Kidney (tissue), 14 donors: ENCODE results near the gene PLEKHA4. TPM values are rescaled to one million over a fixed set of nuclear protein-coding genes. Genes with fewer than 3 reads are reported as not detected.

ENCODE experiments used
- DNase-seq, 5 donors: peaks; one replicate each; pipeline ENCODE4 v3.0.0-alpha.2; 2013 to 2020
- FAIRE-seq: peaks from 2 replicates; lab custom pipeline; 2012; peaks lifted over from hg19 to GRCh38; lab: Jason Lieb, UNC
- H3K27ac ChIP-seq, 2 donors: one replicate each; pipeline ENCODE4 v1.7.0; 2013; ENCODE audit warnings: low read depth in 2 of 2, low read length in 2 of 2, inconsistent platforms in 1 of 2
- H3K27me3 ChIP-seq: one replicate; pipeline ENCODE4 v1.7.1; 2013; ENCODE audit warnings: low read length, inconsistent platforms; ENCODE audit not compliant: control insufficient read depth, insufficient read depth
- H3K36me3 ChIP-seq, 3 donors: one replicate each; pipeline versions ENCODE4 v1.7.0 to v1.7.1; 2013; ENCODE audit warnings: low read length in 3 of 3, control low read depth in 1 of 3, inconsistent platforms in 1 of 3; ENCODE audit not compliant: insufficient read depth in 3 of 3, control insufficient read depth in 2 of 3
- H3K4me1 ChIP-seq, 3 donors: one replicate each; pipeline versions ENCODE4 v1.7.0 to v1.7.1; 2013; ENCODE audit warnings: low read length in 3 of 3, inconsistent platforms in 1 of 3, low read depth in 1 of 3; ENCODE audit not compliant: control insufficient read depth in 2 of 3, insufficient read depth in 2 of 3
- H3K4me3 ChIP-seq, 3 donors: one replicate each; pipeline versions ENCODE4 v1.7.0 to v1.8.1; 2013; ENCODE audit warnings: low read length in 3 of 3, control low read depth in 1 of 3, inconsistent platforms in 1 of 3
- H3K9ac ChIP-seq, 3 donors: one replicate each; pipeline versions ENCODE4 v1.7.0 to v1.7.1; 2013; ENCODE audit warnings: low read length in 3 of 3, control low read depth in 1 of 3, inconsistent platforms in 1 of 3
- H3K9me3 ChIP-seq, 3 donors: one replicate each; pipeline versions ENCODE4 v1.7.0 to v1.7.1; 2013; ENCODE audit warnings: low read length in 3 of 3, control low read depth in 1 of 3, inconsistent platforms in 1 of 3; ENCODE audit not compliant: control insufficient read depth in 2 of 3, insufficient read depth in 1 of 3
- intact Hi-C: fragments of 100-400 bp; cut with DNase I; formaldehyde crosslinking; loops from one replicate; pipeline ENCODE4 v1.11.1; 2022
- polyA plus RNA-seq: library from polyadenylated mRNA; stranded (reverse); fragments of 350-450 nt; fragmentation: Illumina TruSeq; extraction: RNeasy Lipid Tissue Mini Kit (QIAGEN cat#74804); gene quantifications from one replicate; pipeline ENCODE4 v1.2.3, GENCODE V29; 2014; ENCODE audit warnings: low read depth, low replicate concordance; ENCODE audit not compliant: insufficient read depth
- total RNA-seq: library from RNA; stranded (reverse); fragmentation: NEBNext Ultra II Directional; extraction: Animal tissue kit (Norgen Biotek cat#: 25700); gene quantifications from one replicate; pipeline ENCODE4 v1.2.1, GENCODE V29; 2021
- TF ChIP-seq, protein P1 (sequence below): IDR thresholded peaks from 3 replicates; pipeline ENCODE4 v1.5.1; 2012; ENCODE audit warnings: mild to moderate bottlenecking, moderate library complexity, borderline replicate concordance; ENCODE audit not compliant: insufficient read depth; ENCODE audit errors: extremely low read depth
- donor health status: control.
- donor health status: control.
- donor health status: control.
- donor health status: control.
- donor health status: control.
- donor health status: DM: yes; HTN: yes; CAD: no.
- donor health status: Normal renal cell carcinoma (clear cell type).

PLEKHA4 gene
- total and polyA plus RNA-seq, 2 donors from 2014 or later: 22.9 to 79.1 TPM

DNA sequence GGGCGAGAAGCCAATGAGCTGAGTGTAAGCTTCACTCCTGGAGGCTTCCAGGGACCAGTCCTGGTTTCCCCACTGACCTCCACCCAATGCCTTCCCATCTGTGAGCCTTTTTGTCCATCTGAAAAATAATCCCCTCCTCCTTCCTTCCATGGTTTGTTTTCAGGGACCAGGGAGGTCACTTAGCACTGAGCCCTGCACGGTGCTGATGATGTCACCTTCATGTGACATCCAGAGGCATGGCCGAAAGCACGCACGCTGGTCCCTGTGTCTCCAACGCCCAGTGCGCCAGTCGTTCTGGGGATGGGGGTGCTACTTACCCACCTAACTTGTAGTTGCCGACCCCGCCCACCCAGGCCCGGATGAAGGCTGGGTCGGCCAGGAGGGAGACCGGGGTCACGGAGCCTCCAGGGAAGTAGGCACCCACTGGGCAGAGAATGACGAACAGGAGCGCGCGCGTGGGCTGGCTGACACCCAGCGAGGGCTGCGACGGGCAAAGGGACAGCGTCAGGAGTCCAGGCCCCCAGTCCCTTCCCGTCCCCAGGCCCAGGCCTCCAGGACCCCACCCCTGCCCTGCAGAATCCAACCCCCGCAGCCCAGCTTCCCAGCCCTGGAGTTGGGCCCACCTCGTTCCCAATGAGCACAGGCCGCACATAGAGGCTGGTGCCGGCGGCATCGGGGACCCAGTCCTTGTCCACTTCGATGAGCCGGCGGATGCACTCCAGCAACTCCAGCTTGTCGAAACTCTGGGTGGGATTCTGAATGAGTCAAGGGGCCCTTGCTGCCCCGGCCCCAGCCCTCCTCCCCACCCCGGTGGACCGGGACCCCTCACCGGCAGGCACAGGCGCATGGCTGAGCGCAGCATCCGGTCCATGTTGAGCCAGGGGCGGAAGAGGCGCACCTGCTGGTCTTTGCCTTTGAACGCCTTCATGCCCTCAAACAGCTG is 68.8 kb downstream of the PLEKHA4 start:
- Histone ChIP-seq H3K36me3 (no peaks in the 10 kb centered on the region), H3K9ac (no peak overlapping the region), H3K4me3 (no peak overlapping the region), H3K9me3 (no peaks in the 10 kb centered on the region), H3K27ac (no peak overlapping the region), H3K27me3 (no peaks in the 10 kb centered on the region), H3K4me1 (peaks cover 0 to 7% (median 4%) of the 10 kb centered on the region in 3 donors)
- TF ChIP-seq, protein P1, sequence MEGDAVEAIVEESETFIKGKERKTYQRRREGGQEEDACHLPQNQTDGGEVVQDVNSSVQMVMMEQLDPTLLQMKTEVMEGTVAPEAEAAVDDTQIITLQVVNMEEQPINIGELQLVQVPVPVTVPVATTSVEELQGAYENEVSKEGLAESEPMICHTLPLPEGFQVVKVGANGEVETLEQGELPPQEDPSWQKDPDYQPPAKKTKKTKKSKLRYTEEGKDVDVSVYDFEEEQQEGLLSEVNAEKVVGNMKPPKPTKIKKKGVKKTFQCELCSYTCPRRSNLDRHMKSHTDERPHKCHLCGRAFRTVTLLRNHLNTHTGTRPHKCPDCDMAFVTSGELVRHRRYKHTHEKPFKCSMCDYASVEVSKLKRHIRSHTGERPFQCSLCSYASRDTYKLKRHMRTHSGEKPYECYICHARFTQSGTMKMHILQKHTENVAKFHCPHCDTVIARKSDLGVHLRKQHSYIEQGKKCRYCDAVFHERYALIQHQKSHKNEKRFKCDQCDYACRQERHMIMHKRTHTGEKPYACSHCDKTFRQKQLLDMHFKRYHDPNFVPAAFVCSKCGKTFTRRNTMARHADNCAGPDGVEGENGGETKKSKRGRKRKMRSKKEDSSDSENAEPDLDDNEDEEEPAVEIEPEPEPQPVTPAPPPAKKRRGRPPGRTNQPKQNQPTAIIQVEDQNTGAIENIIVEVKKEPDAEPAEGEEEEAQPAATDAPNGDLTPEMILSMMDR: no peak
- intact Hi-C loops: loop anchor here (10.0 kb wide), 1 partner anchor 175 kb away; no protein-coding TSS in a partner anchor
- DNase-seq (no peak), FAIRE-seq (no peak)

DNA sequence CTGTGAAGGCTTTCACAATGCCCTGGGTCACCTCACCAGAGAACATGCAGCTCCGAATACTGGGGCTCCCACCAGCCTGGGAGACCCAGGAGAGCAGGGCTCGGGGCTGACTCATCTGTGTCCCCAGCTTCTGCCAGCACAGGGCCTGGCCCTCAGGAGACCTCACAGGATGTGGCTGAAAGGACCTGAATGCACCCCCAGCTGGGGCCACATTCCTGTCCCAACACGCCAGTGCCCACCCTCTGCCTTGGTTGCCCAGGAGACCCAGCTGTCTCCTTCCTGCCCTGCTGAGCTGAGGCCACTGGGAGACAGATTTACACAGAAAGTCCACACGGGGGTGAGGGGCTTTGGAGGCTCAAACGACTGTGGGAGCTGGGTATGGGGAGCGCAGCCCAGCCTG is 69.5 kb downstream of the PLEKHA4 start:
- TF ChIP-seq, protein P1: no peak
- Histone ChIP-seq H3K4me1 (peaks cover 0 to 7% (median 5%) of the 10 kb centered on the region in 3 donors), H3K9ac (no peak overlapping the region), H3K4me3 (no peak overlapping the region), H3K36me3 (no peaks in the 10 kb centered on the region), H3K27ac (no peak overlapping the region), H3K9me3 (no peaks in the 10 kb centered on the region), H3K27me3 (no peaks in the 10 kb centered on the region)
- FAIRE-seq (no peak), DNase-seq (no peak)
- intact Hi-C loops: loop anchor here (10.0 kb wide), 1 partner anchor 176 kb away; no protein-coding TSS in a partner anchor

GRCh38 chr19:48797103-48797502 is 71.3 kb downstream of the PLEKHA4 start:
- FAIRE-seq (no peak), DNase-seq (peak in 1 of 5 donors; percentile 77)
- Histone ChIP-seq H3K9me3 (no peaks in the 10 kb centered on the region), H3K27me3 (no peaks in the 10 kb centered on the region), H3K4me3 (no peak overlapping the region), H3K36me3 (no peaks in the 10 kb centered on the region), H3K27ac (no peak overlapping the region), H3K9ac (no peak overlapping the region), H3K4me1 (peaks cover 0 to 7% (median 5%) of the 10 kb centered on the region in 3 donors)
- TF ChIP-seq, protein P1: no peak
- intact Hi-C loops: loop anchor here (10.0 kb wide), 1 partner anchor 178 kb away; no protein-coding TSS in a partner anchor
